Breast epithelium (tissue), 4 donors: ENCODE results near the gene KHK. TPM values are rescaled to one million over a fixed set of nuclear protein-coding genes. Genes with fewer than 3 reads are reported as not detected.

Source experiments
- DNase-seq, 2 donors: peaks; one replicate each; pipeline ENCODE4 v3.0.0-alpha.2; 2019; ENCODE audit warnings: low spot score in 2 of 2
- H3K27ac ChIP-seq, 2 donors: fragments of 200-600 bp; sonication (generic) in 1 of 2; one replicate each; pipeline ENCODE4 v1.5.1; 2016 to 2019; ENCODE audit warnings: mild to moderate bottlenecking in 1 of 2
- H3K27me3 ChIP-seq, 2 donors: fragments of 200-600 bp; sonication (generic) in 1 of 2; one replicate each; pipeline versions ENCODE4 v1.5.1 to v1.6.0; 2017 to 2019; ENCODE audit warnings: control low read depth in 1 of 2, mild to moderate bottlenecking in 1 of 2
- H3K36me3 ChIP-seq: fragments of 200-600 bp; one replicate; pipeline ENCODE4 v1.5.1; 2019
- H3K4me1 ChIP-seq, 2 donors: fragments of 200-600 bp; sonication (generic); one replicate each; pipeline ENCODE4 v1.5.1; 2016 to 2019; ENCODE audit warnings: control low read depth in 1 of 2
- H3K4me3 ChIP-seq, 3 donors: fragments of 200-600 bp; sonication (generic); 1 replicate in 2 of 3; 2 replicates in 1 of 3; pipeline ENCODE4 v1.5.1; 2016 to 2019; ENCODE audit warnings: mild to moderate bottlenecking in 3 of 3, moderate library complexity in 2 of 3
- H3K9me3 ChIP-seq, 2 donors: fragments of 200-600 bp; sonication (generic) in 1 of 2; one replicate each; pipeline ENCODE4 v1.5.1; 2016 to 2019; ENCODE audit warnings: control low read depth in 1 of 2
- POLR2A ChIP-seq: fragments of 450-650 bp; IDR thresholded peaks from one replicate; pipeline ENCODE4 v1.6.1; 2016; ENCODE audit warnings: antibody characterized with exemption, mild to moderate bottlenecking, moderate library complexity
- POLR2AphosphoS5 ChIP-seq, 3 donors: sonication (generic); formaldehyde crosslinking; IDR thresholded peaks; one replicate each; pipeline ENCODE4 v1.6.1; 2017; ENCODE audit warnings: antibody characterized with exemption in 3 of 3
- intact Hi-C: fragments of 100-400 bp; cut with DNase I; formaldehyde crosslinking; loops from one replicate; pipeline ENCODE4 v1.15.1; 2023; ENCODE audit warnings: low total_unique reads
- total RNA-seq, 3 donors: library from RNA; depleted of rRNA; stranded (reverse); fragments of >200 nt; gene quantifications; one replicate each; pipeline ENCODE4 v1.1.0, GENCODE V29; 2016
- TF ChIP-seq, protein P1 (sequence below), 3 donors: fragments of 450-650 bp; IDR thresholded peaks; one replicate each; pipeline ENCODE4 v1.5.1; 2016 to 2017; ENCODE audit warnings: antibody characterized with exemption in 3 of 3, mild to moderate bottlenecking in 3 of 3, moderate library complexity in 3 of 3

Gene KHK
- total RNA-seq, 3 donors from 2014 or later, result 2.2 to 4.1 (median 3.6) TPM

DNA sequence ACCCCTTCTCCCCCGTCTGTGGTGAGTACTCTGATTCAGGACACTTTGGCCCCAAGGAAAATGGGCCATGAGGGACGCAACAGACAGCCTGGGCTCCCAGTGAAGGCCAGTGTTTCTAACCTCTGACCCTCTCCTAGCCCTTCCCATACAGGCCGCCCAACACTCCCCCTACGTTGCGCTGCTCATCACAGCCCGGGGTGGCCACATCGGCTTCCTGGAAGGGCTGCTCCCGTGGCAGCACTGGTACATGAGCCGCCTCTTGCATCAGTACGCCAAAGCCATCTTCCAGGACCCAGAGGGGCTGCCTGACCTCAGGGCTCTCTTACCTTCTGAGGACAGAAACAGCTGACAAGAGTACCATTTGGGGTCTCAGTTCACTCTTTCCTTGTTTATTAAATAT lies 43.8 kb downstream of the KHK start:
- Histone ChIP-seq H3K9me3 (no peaks in the 10 kb centered on the region), H3K4me3 (no peak overlapping the region), H3K36me3 (no peaks in the 10 kb centered on the region), H3K27ac (peak overlapping the region in 1 of 2 donors; percentile 22), H3K27me3 (no peaks in the 10 kb centered on the region), H3K4me1 (peaks cover 7 to 10% of the 10 kb centered on the region in 2 donors)
- intact Hi-C loops, result no loop called here
- TF ChIP-seq POLR2A (no peak), POLR2AphosphoS5 (IDR thresholded peaks at IDR 0.05) (no peak)
- TF ChIP-seq, protein P1, sequence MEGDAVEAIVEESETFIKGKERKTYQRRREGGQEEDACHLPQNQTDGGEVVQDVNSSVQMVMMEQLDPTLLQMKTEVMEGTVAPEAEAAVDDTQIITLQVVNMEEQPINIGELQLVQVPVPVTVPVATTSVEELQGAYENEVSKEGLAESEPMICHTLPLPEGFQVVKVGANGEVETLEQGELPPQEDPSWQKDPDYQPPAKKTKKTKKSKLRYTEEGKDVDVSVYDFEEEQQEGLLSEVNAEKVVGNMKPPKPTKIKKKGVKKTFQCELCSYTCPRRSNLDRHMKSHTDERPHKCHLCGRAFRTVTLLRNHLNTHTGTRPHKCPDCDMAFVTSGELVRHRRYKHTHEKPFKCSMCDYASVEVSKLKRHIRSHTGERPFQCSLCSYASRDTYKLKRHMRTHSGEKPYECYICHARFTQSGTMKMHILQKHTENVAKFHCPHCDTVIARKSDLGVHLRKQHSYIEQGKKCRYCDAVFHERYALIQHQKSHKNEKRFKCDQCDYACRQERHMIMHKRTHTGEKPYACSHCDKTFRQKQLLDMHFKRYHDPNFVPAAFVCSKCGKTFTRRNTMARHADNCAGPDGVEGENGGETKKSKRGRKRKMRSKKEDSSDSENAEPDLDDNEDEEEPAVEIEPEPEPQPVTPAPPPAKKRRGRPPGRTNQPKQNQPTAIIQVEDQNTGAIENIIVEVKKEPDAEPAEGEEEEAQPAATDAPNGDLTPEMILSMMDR (IDR thresholded peaks at IDR 0.05), result no peak
- no peak for DNase-seq

DNA sequence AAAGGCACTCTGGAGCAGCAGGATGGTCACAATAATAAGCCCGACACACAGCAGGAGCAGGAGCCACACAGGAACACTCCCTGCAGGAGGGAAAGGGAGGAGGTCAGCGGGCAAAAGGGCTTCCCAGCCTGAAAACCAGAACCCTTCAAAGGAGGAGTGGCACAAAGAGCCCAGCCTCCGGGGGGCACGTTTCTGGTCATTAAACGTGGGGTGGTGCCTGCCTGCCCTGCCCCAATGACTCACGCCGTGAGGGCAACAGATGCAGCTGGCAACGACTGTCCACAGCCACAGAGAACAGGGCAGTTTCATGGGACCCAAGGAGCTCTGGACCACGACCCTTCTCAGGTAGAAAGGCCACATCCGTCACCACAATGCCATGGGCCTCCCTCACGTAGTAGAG lies 44.9 kb downstream of the KHK start:
- Histone ChIP-seq H3K4me3 (no peak overlapping the region), H3K36me3 (no peaks in the 10 kb centered on the region), H3K4me1 (peaks cover 7 to 10% of the 10 kb centered on the region in 2 donors), H3K27ac (peak overlapping the region in 1 of 2 donors; percentile 55), H3K9me3 (no peaks in the 10 kb centered on the region), H3K27me3 (no peaks in the 10 kb centered on the region)
- no peak for DNase-seq
- intact Hi-C loops, result no loop called here
- TF ChIP-seq, protein P1 (IDR thresholded peaks at IDR 0.05), result no peak
- TF ChIP-seq POLR2AphosphoS5 (IDR thresholded peaks at IDR 0.05), result no peak
- TF ChIP-seq POLR2A, result no peak

DNA sequence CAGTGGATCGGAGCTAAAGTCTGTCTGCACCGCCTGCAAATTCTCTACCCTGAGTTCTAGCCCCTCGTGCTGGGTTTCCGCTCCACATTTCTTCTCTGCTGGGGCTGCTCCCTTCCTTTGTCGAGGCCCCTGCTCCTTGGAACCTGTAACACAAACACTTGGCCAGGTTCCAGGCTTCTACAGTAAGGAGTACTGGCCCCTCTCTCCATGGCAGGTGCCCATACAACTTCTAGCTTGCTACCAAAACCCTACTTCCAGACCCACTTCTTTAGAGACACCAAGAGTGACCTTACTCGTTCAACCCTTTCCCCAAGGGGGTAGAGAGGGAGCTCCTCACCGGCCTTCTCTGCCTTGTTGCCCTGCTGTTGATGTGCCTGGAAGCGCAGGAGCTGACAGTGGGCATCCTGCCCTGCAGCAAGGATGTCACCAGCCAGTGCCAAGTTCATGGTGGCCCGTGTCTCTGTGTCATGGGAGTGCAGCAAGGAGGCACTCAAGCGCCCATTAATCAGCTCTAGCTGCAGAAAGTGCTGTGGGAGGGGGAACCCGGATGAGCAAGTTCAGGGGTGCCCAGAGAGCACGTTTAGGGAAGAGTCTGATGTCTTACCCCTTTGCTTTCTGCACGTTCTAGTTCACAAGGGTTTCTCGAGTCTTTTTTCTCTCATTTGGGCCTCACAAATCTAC lies 46.8 kb downstream of the KHK start:
- intact Hi-C loops, result no loop called here
- H3K4me3 ChIP-seq, result peak overlapping the region; percentile 92 to 99 (median 99)
- no peaks in the 10 kb centered on the region for H3K27me3 ChIP-seq
- TF ChIP-seq, protein P1 (IDR thresholded peaks at IDR 0.05), result no peak
- TF ChIP-seq POLR2AphosphoS5 (IDR thresholded peaks at IDR 0.05) (no peak), POLR2A (no peak)
- H3K27ac ChIP-seq, result peak overlapping the region; percentile 55 to 88
- peaks cover 7 to 10% of the 10 kb centered on the region in 2 donors for H3K4me1 ChIP-seq
- no peaks in the 10 kb centered on the region for H3K9me3 ChIP-seq
- H3K36me3 ChIP-seq, result no peaks in the 10 kb centered on the region
- no peak for DNase-seq

DNA sequence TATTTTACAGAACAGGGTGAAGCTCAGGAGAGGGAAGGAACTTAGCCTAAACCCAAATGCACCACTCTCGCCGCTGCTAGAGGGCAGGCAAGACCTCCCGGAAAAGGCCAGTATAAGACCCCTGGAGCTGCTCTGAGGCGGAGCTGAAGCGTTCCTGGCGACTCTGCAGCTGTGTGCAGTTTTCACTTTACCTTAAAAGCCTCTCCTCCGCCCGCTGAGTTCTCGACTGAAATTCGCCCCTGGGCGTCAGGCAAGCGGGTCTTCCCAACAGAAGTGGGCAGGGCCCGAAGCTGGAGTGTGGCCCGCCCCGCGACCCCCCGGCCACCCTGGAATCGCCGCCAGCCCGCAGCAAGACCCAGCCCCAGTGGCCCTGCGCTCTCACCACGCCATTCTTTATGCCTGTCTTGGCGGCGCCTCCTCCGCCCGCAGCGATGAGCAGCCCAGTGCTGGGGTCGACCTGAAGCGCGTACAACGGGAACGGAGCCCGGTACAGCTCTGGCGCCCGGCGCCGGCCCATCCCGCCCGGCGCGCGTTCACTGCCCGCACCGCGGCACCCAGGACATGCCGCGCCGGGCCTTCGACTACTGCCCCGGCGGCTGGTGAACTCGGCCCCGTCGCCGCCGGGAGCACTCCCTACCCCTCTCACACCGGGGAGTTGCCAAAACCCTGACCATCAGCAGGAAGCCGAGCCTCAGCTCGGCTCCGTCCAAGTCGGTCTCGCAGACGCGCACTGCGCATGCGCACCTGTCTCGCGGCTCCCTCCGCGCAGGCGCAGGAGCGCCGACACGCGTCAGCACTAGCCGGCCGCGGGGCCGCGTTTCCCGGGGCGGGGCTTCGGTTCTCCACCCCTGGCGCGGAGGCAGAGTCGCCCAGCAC lies 47.6 kb downstream of the KHK start, which contains the start of gene PREB:
Gene PREB, minus strand, starts transcription at position 732 of the 876 bp plus-strand sequence. Its CDS starts 215 bp downstream, at position 517.
- peak within 1 kb of the TSS; percentile 92 to 99 (median 99) for H3K4me3 ChIP-seq
- H3K27me3 ChIP-seq, result no peaks in the 10 kb centered on the region
- intact Hi-C loops, result no loop called here
- peak; percentile 94 to 97 for DNase-seq
- no peaks in the 10 kb centered on the region for H3K36me3 ChIP-seq
- peak; percentile 50 to 85 (median 74) for TF ChIP-seq POLR2AphosphoS5 (IDR thresholded peaks at IDR 0.05)
- peak; percentile 80 for TF ChIP-seq POLR2A
- TF ChIP-seq, protein P1 (IDR thresholded peaks at IDR 0.05), result no peak
- H3K4me1 ChIP-seq, result peaks cover 7 to 10% of the 10 kb centered on the region in 2 donors
- peak within 1 kb of the TSS; percentile 88 to 92 for H3K27ac ChIP-seq
- H3K9me3 ChIP-seq, result no peaks in the 10 kb centered on the region
